HCT116 (cell line): ENCODE data around the gene GRB2. TPM values are rescaled to one million over a fixed set of nuclear protein-coding genes. Genes with fewer than 3 reads are reported as not detected.
"Not testable (repeated sequence)": the region's sequence is repeated elsewhere in the genome, so short reads cannot be mapped to it uniquely, and the experiment has no call there.

Experiments
- ATAC-seq: fragments of 200-7000 bp; cut with Tn5 transposase; 2 replicates; pipeline ENCODE4 v1.9.1; 2020; ENCODE audit warnings: mild to moderate bottlenecking, moderate library complexity
- BruUV-seq: library from RNA; stranded (reverse); fragments of 400-500 nt; replicated peaks from 2 replicates; lab custom pipeline; 2021; lab: Mats Ljungman, UMichigan
- CTCF ChIA-PET: fragments of 300-600 bp; sonication (Branson Sonifier 250); formaldehyde crosslinking; loops from one replicate; lab custom pipeline; 2021; ENCODE audit warnings: antibody characterized with exemption; lab: Charles Lee
- POLR2A ChIA-PET: fragments of 300-600, 350-600 bp; sonication (Branson Sonifier 250); formaldehyde crosslinking; loops from one replicate; lab custom pipeline; 2021; ENCODE audit warnings: antibody characterized with exemption; lab: Charles Lee
- RAD21 ChIA-PET, 2 experiments: fragments of 300-600 bp; sonication (Branson Sonifier 250); formaldehyde crosslinking; loops; one replicate each; lab custom pipeline; 2023; ENCODE audit warnings: low total read pairs in 2 of 2; ENCODE audit not compliant: uncharacterized antibody in 2 of 2, unreplicated experiment in 2 of 2, low non-redundant PET in 1 of 2; lab: Charles Lee
- DNase-seq: peaks from one replicate; pipeline ENCODE4 v3.0.0-alpha.2; 2010; ENCODE audit warnings: low read depth, low spot score
- H2AFZ ChIP-seq: fragments of 200-600 bp; shearing (Covaris generic), sonication (generic); 2 replicates; pipeline ENCODE4 v1.6.1; 2017; ENCODE audit warnings: low read depth, mixed run types, mixed read lengths, antibody characterized with exemption, low read length; ENCODE audit not compliant: poor library complexity, severe bottlenecking
- H3K27ac ChIP-seq: 2 replicates; pipeline ENCODE4 v1.5.1; 2012; ENCODE audit warnings: low read depth, low read length
- H3K27me3 ChIP-seq: fragments of 200-600 bp; sonication (generic); 2 replicates; pipeline ENCODE4 v1.6.1; 2016; ENCODE audit warnings: mixed run types, low read length, mixed read lengths; ENCODE audit not compliant: insufficient read depth
- H3K36me3 ChIP-seq, 2 experiments: fragments of 200-500 bp in 1 of 2; fragments of 200-600 bp in 1 of 2; sonication (Bioruptor generic) in 1 of 2; sonication (generic) in 1 of 2; 2 replicates each; pipeline versions ENCODE4 v1.5.1 to v1.6.1; 2014 to 2016; ENCODE audit warnings: low read length in 2 of 2, inconsistent platforms in 1 of 2, mixed read lengths in 1 of 2, mixed run types in 1 of 2; ENCODE audit not compliant: insufficient read depth in 2 of 2, control insufficient read depth in 1 of 2
- H3K4me1 ChIP-seq, 2 experiments: fragments of 200-600 bp in 1 of 2; sonication (generic) in 1 of 2; 2 replicates each; pipeline versions ENCODE4 v1.5.1 to v1.6.1; 2012 to 2017; ENCODE audit warnings: low read length in 2 of 2, inconsistent platforms in 1 of 2, mild to moderate bottlenecking in 1 of 2, mixed read lengths in 1 of 2, mixed run types in 1 of 2, moderate library complexity in 1 of 2; ENCODE audit not compliant: insufficient read depth in 2 of 2, control insufficient read depth in 1 of 2
- H3K4me2 ChIP-seq: fragments of 200-600 bp; sonication (generic); 2 replicates; pipeline ENCODE4 v1.6.1; 2017; ENCODE audit warnings: mixed run types, low read length, mixed read lengths
- H3K4me3 ChIP-seq, 2 experiments: fragments of 200-600 bp in 1 of 2; sonication (generic) in 1 of 2; replicated peaks in 1 of 2; 2 replicates each; pipeline ENCODE4 v1.5.1; 2011 to 2016; ENCODE audit warnings: low read length in 2 of 2, control low read depth in 1 of 2, low read depth in 1 of 2, mild to moderate bottlenecking in 1 of 2, mixed read lengths in 1 of 2, mixed run types in 1 of 2
- H3K79me2 ChIP-seq: fragments of 200-600 bp; sonication (generic); 2 replicates; pipeline ENCODE4 v1.6.1; 2017; ENCODE audit warnings: mild to moderate bottlenecking, mixed run types, low read length, moderate library complexity, mixed read lengths; ENCODE audit not compliant: insufficient read depth
- H3K9ac ChIP-seq: fragments of 200-600 bp; sonication (generic); 2 replicates; pipeline ENCODE4 v1.6.1; 2016; ENCODE audit warnings: low read length, mixed read lengths
- H3K9me2 ChIP-seq: fragments of 200-600 bp; sonication (generic), shearing (Covaris generic); 2 replicates; pipeline ENCODE4 v1.6.1; 2017; ENCODE audit warnings: mixed run types, mild to moderate bottlenecking, moderate library complexity; ENCODE audit not compliant: insufficient read depth
- H3K9me3 ChIP-seq, 2 experiments: fragments of 200-500 bp in 1 of 2; fragments of 200-600 bp in 1 of 2; sonication (Bioruptor generic) in 1 of 2; sonication (generic) in 1 of 2; 2 replicates each; pipeline ENCODE4 v1.6.1; 2014 to 2017; ENCODE audit warnings: low read length in 2 of 2, mixed read lengths in 2 of 2, inconsistent platforms in 1 of 2, low read depth in 1 of 2, mild to moderate bottlenecking in 1 of 2, mixed run types in 1 of 2, moderate library complexity in 1 of 2; ENCODE audit not compliant: control insufficient read depth in 1 of 2, insufficient read depth in 1 of 2
- H4K20me1 ChIP-seq: fragments of 200-600 bp; sonication (generic), shearing (Covaris generic); 2 replicates; pipeline ENCODE4 v1.6.1; 2017; ENCODE audit warnings: mixed run types, mild to moderate bottlenecking, moderate library complexity; ENCODE audit not compliant: insufficient read depth
- ELF1 ChIP-seq: IDR thresholded peaks from 2 replicates; pipeline ENCODE4 v1.6.1; 2012; ENCODE audit warnings: low read depth, borderline replicate concordance
- EZH2 ChIP-seq: fragments of 200-600 bp; sonication (generic); IDR thresholded peaks from 2 replicates; pipeline ENCODE4 v1.6.1; 2017; ENCODE audit warnings: antibody characterized with exemption, mixed run types
- EZH2phosphoT487 ChIP-seq: fragments of 200-600 bp; IDR thresholded peaks from 2 replicates; pipeline ENCODE4 v1.6.1; 2018; ENCODE audit warnings: antibody characterized with exemption, borderline replicate concordance
- JUND ChIP-seq: IDR thresholded peaks from 2 replicates; pipeline ENCODE4 v1.6.1; 2012
- POLR2A ChIP-seq: IDR thresholded peaks from 2 replicates; pipeline ENCODE4 v1.7.0; 2011; ENCODE audit warnings: borderline replicate concordance; ENCODE audit not compliant: insufficient read depth, insufficient read length; ENCODE audit errors: extremely low read depth
- RAD21 ChIP-seq: IDR thresholded peaks from 2 replicates; pipeline ENCODE4 v1.6.1; 2012; ENCODE audit warnings: low read depth, mild to moderate bottlenecking
- SIN3A ChIP-seq: IDR thresholded peaks from 2 replicates; pipeline ENCODE4 v1.6.1; 2012; ENCODE audit warnings: low read depth
- SP1 ChIP-seq: IDR thresholded peaks from 2 replicates; pipeline ENCODE4 v1.6.1; 2012; ENCODE audit warnings: low read depth
- SRF ChIP-seq: IDR thresholded peaks from 2 replicates; pipeline ENCODE4 v1.6.1; 2012; ENCODE audit warnings: low read depth
- TCF7L2 ChIP-seq: IDR thresholded peaks from 2 replicates; pipeline ENCODE4 v1.7.0; 2011; ENCODE audit warnings: borderline replicate concordance, inconsistent platforms; ENCODE audit not compliant: insufficient read depth, insufficient read length; ENCODE audit errors: extremely low read depth
- YY1 ChIP-seq: IDR thresholded peaks from 2 replicates; pipeline ENCODE4 v1.6.1; 2011; ENCODE audit warnings: low read length, low read depth, moderate library complexity, mild to moderate bottlenecking; ENCODE audit not compliant: insufficient replicate concordance; ENCODE audit errors: extremely low read depth
- ZFX ChIP-seq: fragments of 450-650 bp; IDR thresholded peaks from 2 replicates; pipeline ENCODE4 v1.6.1; 2017
- ZNF274 ChIP-seq: fragments of 200-500 bp; sonication (Bioruptor generic); IDR thresholded peaks from 2 replicates; pipeline ENCODE4 v1.6.1; 2014; ENCODE audit warnings: mild to moderate bottlenecking, low read depth, low read length, inconsistent platforms
- intact Hi-C: fragments of 100-400 bp; cut with micrococcal nuclease; formaldehyde crosslinking; loops from 2 replicates; pipeline ENCODE4 v1.10.0; 2022
- total RNA-seq: library from RNA; stranded (reverse); gene quantifications from one replicate; pipeline ENCODE4 v1.2.1, GENCODE V29; 2021; ENCODE audit not compliant: unreplicated experiment
- TF ChIP-seq, protein P1 (sequence below): IDR thresholded peaks from 2 replicates; pipeline ENCODE4 v1.6.1; 2012
- TF ChIP-seq, protein P2 (sequence below), 3 experiments: fragments of 200-600 bp in 1 of 3; sonication (generic) in 1 of 3; IDR thresholded peaks in 2 of 3; conservative IDR thresholded peaks in 1 of 3; 2 replicates each; pipeline ENCODE4 v1.5.1; 2012 to 2017; ENCODE audit warnings: low read depth in 2 of 3, low read length in 2 of 3, antibody characterized with exemption in 1 of 3, borderline replicate concordance in 1 of 3, control low read depth in 1 of 3, mild to moderate bottlenecking in 1 of 3, mixed read lengths in 1 of 3, mixed run types in 1 of 3, moderate library complexity in 1 of 3; ENCODE audit not compliant: insufficient read depth in 1 of 3

Gene GRB2
- total RNA-seq, 1 experiment from 2014 or later: 146 TPM

DNA sequence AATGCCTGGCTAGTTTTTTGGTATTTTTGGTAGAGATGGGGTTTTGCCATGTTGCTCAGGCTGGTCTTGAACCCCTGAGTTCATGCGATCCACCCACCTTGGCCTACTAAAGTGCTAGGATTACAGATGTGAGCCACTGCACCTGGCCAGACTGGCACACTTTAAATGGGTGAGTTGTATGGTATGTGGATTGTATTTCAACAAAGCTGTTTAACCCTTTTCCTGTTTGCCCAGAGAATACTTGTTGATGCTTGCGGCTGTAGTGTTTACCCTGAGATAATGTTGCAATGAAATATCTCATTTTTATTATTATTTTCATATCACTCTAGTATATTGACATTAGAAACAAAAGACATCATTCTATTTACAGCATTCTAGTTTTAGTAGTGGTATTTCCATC, 33.8 kb upstream of the GRB2 start:
- ChIA-PET POLR2A (no interaction called here), CTCF (interaction anchor here (0.7 kb wide), 1 partner anchor 34 kb away, joined by 3 read pairs; the partner anchor contains the start of gene GRB2), RAD21 (no interaction called here)
- no peaks in the 10 kb centered on the region for H3K9me3 ChIP-seq
- TF ChIP-seq SRF: no peak
- TF ChIP-seq ELF1: no peak
- TF ChIP-seq ZNF274: no peak
- TF ChIP-seq, protein P1, sequence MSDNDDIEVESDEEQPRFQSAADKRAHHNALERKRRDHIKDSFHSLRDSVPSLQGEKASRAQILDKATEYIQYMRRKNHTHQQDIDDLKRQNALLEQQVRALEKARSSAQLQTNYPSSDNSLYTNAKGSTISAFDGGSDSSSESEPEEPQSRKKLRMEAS: no peak
- no peak for TF ChIP-seq TCF7L2
- TF ChIP-seq SP1: no peak
- TF ChIP-seq POLR2A: no peak
- no peak for TF ChIP-seq EZH2phosphoT487
- TF ChIP-seq, protein P2, sequence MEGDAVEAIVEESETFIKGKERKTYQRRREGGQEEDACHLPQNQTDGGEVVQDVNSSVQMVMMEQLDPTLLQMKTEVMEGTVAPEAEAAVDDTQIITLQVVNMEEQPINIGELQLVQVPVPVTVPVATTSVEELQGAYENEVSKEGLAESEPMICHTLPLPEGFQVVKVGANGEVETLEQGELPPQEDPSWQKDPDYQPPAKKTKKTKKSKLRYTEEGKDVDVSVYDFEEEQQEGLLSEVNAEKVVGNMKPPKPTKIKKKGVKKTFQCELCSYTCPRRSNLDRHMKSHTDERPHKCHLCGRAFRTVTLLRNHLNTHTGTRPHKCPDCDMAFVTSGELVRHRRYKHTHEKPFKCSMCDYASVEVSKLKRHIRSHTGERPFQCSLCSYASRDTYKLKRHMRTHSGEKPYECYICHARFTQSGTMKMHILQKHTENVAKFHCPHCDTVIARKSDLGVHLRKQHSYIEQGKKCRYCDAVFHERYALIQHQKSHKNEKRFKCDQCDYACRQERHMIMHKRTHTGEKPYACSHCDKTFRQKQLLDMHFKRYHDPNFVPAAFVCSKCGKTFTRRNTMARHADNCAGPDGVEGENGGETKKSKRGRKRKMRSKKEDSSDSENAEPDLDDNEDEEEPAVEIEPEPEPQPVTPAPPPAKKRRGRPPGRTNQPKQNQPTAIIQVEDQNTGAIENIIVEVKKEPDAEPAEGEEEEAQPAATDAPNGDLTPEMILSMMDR (IDR thresholded peaks at IDR 0.05 in 2 of 3, conservative IDR thresholded peaks at IDR 0.05 in 1 of 3; ENCODE audit: borderline replicate concordance in 1 of 3, insufficient read depth in 1 of 3, low read depth in 2 of 3, low read length in 2 of 3): no peak
- no peak for TF ChIP-seq RAD21
- no peak for TF ChIP-seq ZFX
- no peak for TF ChIP-seq EZH2
- no peak for TF ChIP-seq YY1
- TF ChIP-seq SIN3A: no peak
- no peak for TF ChIP-seq JUND
- intact Hi-C loops: no loop called here
- H4K20me1 ChIP-seq: no peaks in the 10 kb centered on the region
- H3K79me2 ChIP-seq: no peaks in the 10 kb centered on the region
- H3K27ac ChIP-seq: no peak overlapping the region
- BruUV-seq: no TSS peak
- no peak overlapping the region for H3K9ac ChIP-seq
- H3K4me3 ChIP-seq: no peak overlapping the region
- DNase-seq (no peak), ATAC-seq (no peak)
- no peaks in the 10 kb centered on the region for H3K9me2 ChIP-seq
- peaks cover 10 to 12% of the 10 kb centered on the region in 2 experiments; a peak in 2 of 4 replicates for H3K4me1 ChIP-seq
- H2AFZ ChIP-seq: no peak overlapping the region
- H3K27me3 ChIP-seq: no peaks in the 10 kb centered on the region
- H3K36me3 ChIP-seq: no peaks in the 10 kb centered on the region
- no peak overlapping the region for H3K4me2 ChIP-seq

DNA sequence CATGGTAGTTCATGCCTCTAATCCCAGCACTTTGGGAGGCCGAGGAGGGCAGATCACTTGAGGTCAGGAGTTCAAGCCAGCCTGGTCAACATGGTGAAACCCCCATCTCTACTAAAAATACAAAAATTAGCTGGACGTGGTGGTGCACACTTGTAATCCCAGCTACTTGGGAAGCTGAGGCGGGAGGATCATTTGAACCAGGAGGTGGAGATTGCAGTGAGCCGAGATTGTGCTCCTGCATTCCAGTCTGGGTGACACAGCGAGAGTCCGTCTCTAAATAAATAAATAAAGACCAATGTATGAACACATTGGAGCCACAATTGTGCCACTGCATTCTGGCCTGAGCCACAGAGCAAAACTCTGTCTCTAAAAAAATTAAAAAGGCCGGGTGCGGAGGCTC, 31.9 kb upstream of the GRB2 start:
- RAD21 ChIA-PET, H4K20me1 ChIP-seq, H3K36me3 ChIP-seq, H3K9ac ChIP-seq, BruUV-seq, H3K9me3 ChIP-seq, H3K79me2 ChIP-seq, DNase-seq, ATAC-seq, H2AFZ ChIP-seq, H3K4me3 ChIP-seq, intact Hi-C loops, H3K4me2 ChIP-seq, POLR2A ChIA-PET, H3K9me2 ChIP-seq, H3K4me1 ChIP-seq, H3K27me3 ChIP-seq, H3K27ac ChIP-seq: not testable (repeated sequence)
- CTCF ChIA-PET: interaction anchor here (1.2 kb wide), 1 partner anchor 18 kb away, joined by 3 read pairs; no protein-coding TSS in a partner anchor
